ENCODE data around the gene TMPRSS4. TPM values are rescaled to one million over a fixed set of nuclear protein-coding genes. Genes with fewer than 3 reads are reported as not detected.

The TMPRSS4 gene
- total RNA-seq, 4 donors from 2014 or later, result 0.56 to 4.6 (median 1.3) TPM

GRCh38 chr11:118156531-118157185, 79.8 kb downstream of the TMPRSS4 start:
- no peak for DNase-seq (ENCODE audit: low spot score in 2 of 2)
- WGBS, 2 donors, result 21 to 25% methylated on average over 21 of the region's 21 CpGs
- TF ChIP-seq, protein P1, sequence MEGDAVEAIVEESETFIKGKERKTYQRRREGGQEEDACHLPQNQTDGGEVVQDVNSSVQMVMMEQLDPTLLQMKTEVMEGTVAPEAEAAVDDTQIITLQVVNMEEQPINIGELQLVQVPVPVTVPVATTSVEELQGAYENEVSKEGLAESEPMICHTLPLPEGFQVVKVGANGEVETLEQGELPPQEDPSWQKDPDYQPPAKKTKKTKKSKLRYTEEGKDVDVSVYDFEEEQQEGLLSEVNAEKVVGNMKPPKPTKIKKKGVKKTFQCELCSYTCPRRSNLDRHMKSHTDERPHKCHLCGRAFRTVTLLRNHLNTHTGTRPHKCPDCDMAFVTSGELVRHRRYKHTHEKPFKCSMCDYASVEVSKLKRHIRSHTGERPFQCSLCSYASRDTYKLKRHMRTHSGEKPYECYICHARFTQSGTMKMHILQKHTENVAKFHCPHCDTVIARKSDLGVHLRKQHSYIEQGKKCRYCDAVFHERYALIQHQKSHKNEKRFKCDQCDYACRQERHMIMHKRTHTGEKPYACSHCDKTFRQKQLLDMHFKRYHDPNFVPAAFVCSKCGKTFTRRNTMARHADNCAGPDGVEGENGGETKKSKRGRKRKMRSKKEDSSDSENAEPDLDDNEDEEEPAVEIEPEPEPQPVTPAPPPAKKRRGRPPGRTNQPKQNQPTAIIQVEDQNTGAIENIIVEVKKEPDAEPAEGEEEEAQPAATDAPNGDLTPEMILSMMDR (IDR thresholded peaks at IDR 0.05), result no peak
- TF ChIP-seq POLR2A (IDR thresholded peaks at IDR 0.05), result no peak
- no peak overlapping the region for H3K4me3 ChIP-seq (ENCODE audit: low read depth, poor library complexity, severe bottlenecking)
- intact Hi-C loops (cut with DNase I; ENCODE audit: low total_unique reads), result no loop called here

DNA sequence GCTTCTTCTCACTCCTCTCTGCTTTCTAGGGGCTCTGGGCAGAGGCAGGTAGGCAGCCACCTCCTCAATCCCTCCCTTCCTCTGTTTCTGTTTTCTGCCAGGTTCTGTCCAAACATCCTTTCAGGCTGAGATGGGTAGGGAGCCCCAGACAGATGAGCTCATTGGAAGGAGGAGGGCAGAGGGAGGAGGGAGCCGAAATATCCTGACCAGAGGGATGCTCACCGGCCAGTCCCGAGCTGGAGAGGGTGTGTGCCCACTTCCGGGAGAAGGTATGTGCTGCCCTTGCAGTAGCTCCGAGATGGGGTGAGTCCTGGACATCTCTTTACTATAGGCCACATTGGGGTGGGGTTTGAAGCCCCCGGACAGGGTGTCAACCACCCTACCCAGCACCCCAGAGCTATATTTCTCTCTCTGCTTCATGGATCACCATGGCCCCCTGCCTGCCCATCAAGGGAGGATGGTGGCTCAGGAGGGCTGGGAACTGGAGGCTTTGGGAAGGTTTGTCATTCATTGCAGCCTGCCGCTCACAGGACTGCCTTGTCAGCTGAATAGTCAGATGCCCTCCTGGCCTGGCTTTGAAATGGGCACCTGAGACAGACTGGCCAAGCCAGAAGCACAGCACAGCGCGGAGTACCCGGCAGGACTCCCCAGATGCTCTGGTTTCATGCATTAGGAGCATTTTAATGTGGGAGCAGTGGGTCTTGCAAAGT, 80.5 kb downstream of the TMPRSS4 start:
- intact Hi-C loops (cut with DNase I; ENCODE audit: low total_unique reads), result no loop called here
- 56 to 60% methylated on average over 10 of the region's 10 CpGs for WGBS, 2 donors
- DNase-seq (ENCODE audit: low spot score in 2 of 2), result no peak
- TF ChIP-seq, protein P1 (IDR thresholded peaks at IDR 0.05), result no peak
- TF ChIP-seq POLR2A (IDR thresholded peaks at IDR 0.05), result no peak
- H3K4me3 ChIP-seq (ENCODE audit: low read depth, poor library complexity, severe bottlenecking), result no peak overlapping the region

DNA sequence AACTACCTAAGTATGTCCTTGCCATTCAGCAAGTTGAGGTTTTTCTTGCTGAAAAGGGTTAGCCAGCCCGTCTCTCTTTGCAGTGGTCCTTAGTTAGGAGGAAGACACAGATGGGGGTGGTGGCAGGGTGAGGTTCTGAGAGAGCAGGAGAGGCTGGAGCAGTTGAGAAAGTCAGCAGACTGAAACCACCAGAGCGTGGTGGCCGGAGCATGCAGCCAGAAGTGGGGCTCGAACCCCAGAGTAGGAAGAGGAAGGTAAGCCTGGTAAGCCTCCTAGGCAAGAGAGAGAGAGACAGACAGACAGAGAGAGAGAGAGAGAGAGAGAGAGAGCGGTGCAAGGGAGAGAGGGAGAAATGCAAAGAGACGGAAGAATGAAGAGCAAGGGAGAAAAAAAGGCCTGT, 84.9 kb downstream of the TMPRSS4 start:
- WGBS, 2 donors, result 70 to 74% methylated on average over 6 of the region's 6 CpGs
- DNase-seq (ENCODE audit: low spot score in 2 of 2), result no peak
- TF ChIP-seq POLR2A (IDR thresholded peaks at IDR 0.05), result no peak
- TF ChIP-seq, protein P1 (IDR thresholded peaks at IDR 0.05), result no peak
- no peak overlapping the region for H3K4me3 ChIP-seq (ENCODE audit: low read depth, poor library complexity, severe bottlenecking)
- intact Hi-C loops (cut with DNase I; ENCODE audit: low total_unique reads), result no loop called here

DNA sequence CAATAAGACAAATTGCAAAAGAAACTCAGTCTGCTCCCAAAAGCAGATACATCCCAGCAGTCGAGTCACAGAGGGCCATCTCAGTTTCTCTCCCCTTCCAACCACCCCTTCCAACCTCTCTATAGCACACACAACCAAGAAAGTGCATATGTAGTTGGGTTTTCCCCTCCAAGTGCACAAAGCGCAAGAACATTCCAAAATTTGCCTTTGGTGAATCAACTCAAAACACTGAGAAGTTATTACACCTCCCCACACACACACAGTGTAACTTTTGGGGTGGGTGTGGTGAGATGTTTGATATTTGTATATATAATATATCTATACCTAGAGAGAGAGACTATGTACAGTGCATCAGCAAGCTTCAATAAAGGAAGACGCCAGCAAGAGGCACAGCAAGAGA, 86.0 kb downstream of the TMPRSS4 start:
- 81 to 86% methylated on average over 3 of the region's 3 CpGs for WGBS, 2 donors
- H3K4me3 ChIP-seq (ENCODE audit: low read depth, poor library complexity, severe bottlenecking), result no peak overlapping the region
- no peak for TF ChIP-seq POLR2A (IDR thresholded peaks at IDR 0.05)
- TF ChIP-seq, protein P1 (IDR thresholded peaks at IDR 0.05), result no peak
- DNase-seq (ENCODE audit: low spot score in 2 of 2), result no peak
- intact Hi-C loops (cut with DNase I; ENCODE audit: low total_unique reads), result no loop called here

- WGBS, 2 donors, result 70 to 78% methylated on average over 5 of the region's 5 CpGs
- no peak for DNase-seq (ENCODE audit: low spot score in 2 of 2)
- intact Hi-C loops (cut with DNase I; ENCODE audit: low total_unique reads), result no loop called here
- TF ChIP-seq, protein P1 (IDR thresholded peaks at IDR 0.05), result no peak
- TF ChIP-seq POLR2A (IDR thresholded peaks at IDR 0.05), result no peak
- no peak overlapping the region for H3K4me3 ChIP-seq (ENCODE audit: low read depth, poor library complexity, severe bottlenecking)
Observed at GRCh38 chr11:118163494-118163893, 86.6 kb downstream of the TMPRSS4 start.
